ENCODE data around the gene SUN1. TPM values are rescaled to one million over a fixed set of nuclear protein-coding genes. Genes with fewer than 3 reads are reported as not detected.

The SUN1 gene
- total RNA-seq, 1 experiment from 2014 or later: 158 TPM

DNA sequence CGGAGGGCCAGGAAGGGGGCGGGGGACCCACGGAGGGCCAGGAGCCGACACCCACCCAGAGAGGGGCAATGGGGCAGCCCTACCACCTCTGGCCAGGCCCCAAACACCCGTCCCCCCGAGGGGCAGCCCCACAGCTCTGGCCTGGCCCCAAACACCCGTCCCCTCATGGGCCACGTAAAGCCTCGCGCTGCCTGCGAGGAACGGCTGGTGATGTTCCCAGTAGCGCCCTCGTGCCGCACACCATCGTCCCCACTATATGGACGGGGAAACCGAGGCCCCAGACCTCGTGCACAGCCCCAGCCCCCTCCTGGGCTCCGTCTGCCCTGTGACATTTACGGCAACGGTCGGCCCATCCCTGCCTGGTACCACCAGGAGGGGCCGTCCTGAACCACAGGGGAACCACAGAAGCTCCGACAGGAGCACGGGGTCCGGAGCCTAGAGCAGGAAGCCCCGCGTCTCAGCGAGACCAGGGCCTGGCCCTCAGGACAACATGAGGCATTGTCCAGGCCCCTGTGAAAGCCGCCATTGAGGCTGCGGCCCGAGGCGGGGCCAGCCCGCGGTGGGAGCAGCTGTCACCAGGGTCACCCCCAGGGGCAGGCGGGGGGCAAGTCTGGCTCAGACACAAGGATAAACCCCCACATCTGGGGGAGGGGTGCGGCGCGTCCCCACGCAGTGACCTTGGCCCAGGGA is 79.7 kb downstream of the SUN1 start:
- CTCF ChIA-PET: interaction anchor here (1.0 kb wide), 1 partner anchor 34 kb away, joined by 3 read pairs; no protein-coding TSS in a partner anchor
- H3K9me3 Mint-ChIP-seq: no peaks in the 10 kb centered on the region
- H3K4me3 Mint-ChIP-seq: no peak overlapping the region
- ATAC-seq (no peak), DNase-seq (ENCODE audit: low spot score) (no peak)
- POLR2A ChIA-PET: no interaction called here
- 0 out of 2 replicates have a peak, but pooled peaks cover 4% of the 10 kb centered on the region for H3K4me1 Mint-ChIP-seq
- TF ChIP-seq, protein P1, sequence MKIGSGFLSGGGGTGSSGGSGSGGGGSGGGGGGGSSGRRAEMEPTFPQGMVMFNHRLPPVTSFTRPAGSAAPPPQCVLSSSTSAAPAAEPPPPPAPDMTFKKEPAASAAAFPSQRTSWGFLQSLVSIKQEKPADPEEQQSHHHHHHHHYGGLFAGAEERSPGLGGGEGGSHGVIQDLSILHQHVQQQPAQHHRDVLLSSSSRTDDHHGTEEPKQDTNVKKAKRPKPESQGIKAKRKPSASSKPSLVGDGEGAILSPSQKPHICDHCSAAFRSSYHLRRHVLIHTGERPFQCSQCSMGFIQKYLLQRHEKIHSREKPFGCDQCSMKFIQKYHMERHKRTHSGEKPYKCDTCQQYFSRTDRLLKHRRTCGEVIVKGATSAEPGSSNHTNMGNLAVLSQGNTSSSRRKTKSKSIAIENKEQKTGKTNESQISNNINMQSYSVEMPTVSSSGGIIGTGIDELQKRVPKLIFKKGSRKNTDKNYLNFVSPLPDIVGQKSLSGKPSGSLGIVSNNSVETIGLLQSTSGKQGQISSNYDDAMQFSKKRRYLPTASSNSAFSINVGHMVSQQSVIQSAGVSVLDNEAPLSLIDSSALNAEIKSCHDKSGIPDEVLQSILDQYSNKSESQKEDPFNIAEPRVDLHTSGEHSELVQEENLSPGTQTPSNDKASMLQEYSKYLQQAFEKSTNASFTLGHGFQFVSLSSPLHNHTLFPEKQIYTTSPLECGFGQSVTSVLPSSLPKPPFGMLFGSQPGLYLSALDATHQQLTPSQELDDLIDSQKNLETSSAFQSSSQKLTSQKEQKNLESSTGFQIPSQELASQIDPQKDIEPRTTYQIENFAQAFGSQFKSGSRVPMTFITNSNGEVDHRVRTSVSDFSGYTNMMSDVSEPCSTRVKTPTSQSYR (CRISPR knock-in tag; IDR thresholded peaks at IDR 0.05): no peak
- TF ChIP-seq ESRRA (CRISPR knock-in tag; IDR thresholded peaks at IDR 0.05; ENCODE audit: borderline replicate concordance): no peak
- TF ChIP-seq GABPB1 (CRISPR knock-in tag; IDR thresholded peaks at IDR 0.05): no peak
- TF ChIP-seq OVOL2 (CRISPR knock-in tag; IDR thresholded peaks at IDR 0.05; ENCODE audit: borderline replicate concordance): no peak
- TF ChIP-seq, protein P2, sequence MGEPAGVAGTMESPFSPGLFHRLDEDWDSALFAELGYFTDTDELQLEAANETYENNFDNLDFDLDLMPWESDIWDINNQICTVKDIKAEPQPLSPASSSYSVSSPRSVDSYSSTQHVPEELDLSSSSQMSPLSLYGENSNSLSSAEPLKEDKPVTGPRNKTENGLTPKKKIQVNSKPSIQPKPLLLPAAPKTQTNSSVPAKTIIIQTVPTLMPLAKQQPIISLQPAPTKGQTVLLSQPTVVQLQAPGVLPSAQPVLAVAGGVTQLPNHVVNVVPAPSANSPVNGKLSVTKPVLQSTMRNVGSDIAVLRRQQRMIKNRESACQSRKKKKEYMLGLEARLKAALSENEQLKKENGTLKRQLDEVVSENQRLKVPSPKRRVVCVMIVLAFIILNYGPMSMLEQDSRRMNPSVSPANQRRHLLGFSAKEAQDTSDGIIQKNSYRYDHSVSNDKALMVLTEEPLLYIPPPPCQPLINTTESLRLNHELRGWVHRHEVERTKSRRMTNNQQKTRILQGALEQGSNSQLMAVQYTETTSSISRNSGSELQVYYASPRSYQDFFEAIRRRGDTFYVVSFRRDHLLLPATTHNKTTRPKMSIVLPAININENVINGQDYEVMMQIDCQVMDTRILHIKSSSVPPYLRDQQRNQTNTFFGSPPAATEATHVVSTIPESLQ (CRISPR knock-in tag; IDR thresholded peaks at IDR 0.05): no peak
- no peak for TF ChIP-seq NR3C1 (CRISPR knock-in tag; conservative IDR thresholded peaks at IDR 0.05; ENCODE audit: low read depth)
- peaks cover 3% of the 10 kb centered on the region for H3K27me3 Mint-ChIP-seq (ENCODE audit: low read depth)
- no peak overlapping the region for H3K27ac Mint-ChIP-seq
- no peaks in the 10 kb centered on the region for H3K36me3 Mint-ChIP-seq

DNA sequence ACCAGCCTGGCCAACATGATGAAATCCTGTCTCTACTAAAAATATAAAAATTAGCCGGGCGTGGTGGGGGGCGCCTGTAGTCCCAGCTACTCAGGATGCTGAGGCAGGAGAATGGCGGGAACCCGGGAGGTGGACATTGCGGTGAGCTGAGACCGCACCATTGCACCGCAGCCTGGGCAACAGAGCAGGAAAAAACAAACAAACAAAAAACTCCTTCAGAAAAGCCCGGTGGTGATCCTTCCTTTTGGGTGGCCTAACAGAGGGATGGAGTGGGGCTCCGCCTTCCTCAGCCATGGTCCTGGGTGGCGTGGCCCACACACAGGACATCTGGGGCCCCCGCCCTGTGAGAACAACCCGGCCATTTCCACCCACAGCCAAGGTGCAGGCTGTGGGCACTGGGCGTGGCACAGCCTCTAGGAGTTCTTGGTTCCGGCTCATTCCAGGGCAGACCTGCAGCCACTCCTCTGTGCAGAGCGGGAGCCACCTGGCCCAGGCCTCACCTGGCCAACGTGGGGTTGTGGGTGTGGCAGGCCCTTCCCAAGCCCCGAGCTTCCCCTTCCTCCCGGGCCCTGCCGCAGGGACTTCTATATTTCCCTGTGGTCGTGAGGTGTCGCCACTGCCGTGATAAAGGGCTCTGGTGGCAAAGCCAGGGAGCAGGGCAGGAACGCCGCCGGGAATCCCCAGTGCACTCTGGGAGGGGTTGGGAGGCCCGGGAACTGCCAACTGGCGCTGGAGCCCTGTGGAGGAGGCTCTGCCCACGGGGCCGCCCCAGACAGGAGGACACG is 81.7 kb downstream of the SUN1 start:
- no peaks in the 10 kb centered on the region for H3K9me3 Mint-ChIP-seq
- peaks cover 3% of the 10 kb centered on the region for H3K27me3 Mint-ChIP-seq (ENCODE audit: low read depth)
- H3K36me3 Mint-ChIP-seq: no peaks in the 10 kb centered on the region
- TF ChIP-seq, protein P3, sequence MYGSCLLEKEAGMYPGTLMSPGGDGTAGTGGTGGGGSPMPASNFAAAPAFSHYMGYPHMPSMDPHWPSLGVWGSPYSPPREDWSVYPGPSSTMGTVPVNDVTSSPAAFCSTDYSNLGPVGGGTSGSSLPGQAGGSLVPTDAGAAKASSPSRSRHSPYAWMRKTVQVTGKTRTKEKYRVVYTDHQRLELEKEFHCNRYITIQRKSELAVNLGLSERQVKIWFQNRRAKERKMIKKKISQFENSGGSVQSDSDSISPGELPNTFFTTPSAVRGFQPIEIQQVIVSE (CRISPR knock-in tag; IDR thresholded peaks at IDR 0.05; ENCODE audit: borderline replicate concordance): no peak
- TF ChIP-seq ZNF671 (CRISPR knock-in tag; IDR thresholded peaks at IDR 0.05): no peak
- ATAC-seq (no peak), DNase-seq (ENCODE audit: low spot score) (no peak)
- no peak overlapping the region for H3K27ac Mint-ChIP-seq
- ChIA-PET POLR2A (no interaction called here), CTCF (no interaction called here)
- H3K4me3 Mint-ChIP-seq: no peak overlapping the region
- H3K4me1 Mint-ChIP-seq: 0 out of 2 replicates have a peak, but pooled peaks cover 4% of the 10 kb centered on the region

DNA sequence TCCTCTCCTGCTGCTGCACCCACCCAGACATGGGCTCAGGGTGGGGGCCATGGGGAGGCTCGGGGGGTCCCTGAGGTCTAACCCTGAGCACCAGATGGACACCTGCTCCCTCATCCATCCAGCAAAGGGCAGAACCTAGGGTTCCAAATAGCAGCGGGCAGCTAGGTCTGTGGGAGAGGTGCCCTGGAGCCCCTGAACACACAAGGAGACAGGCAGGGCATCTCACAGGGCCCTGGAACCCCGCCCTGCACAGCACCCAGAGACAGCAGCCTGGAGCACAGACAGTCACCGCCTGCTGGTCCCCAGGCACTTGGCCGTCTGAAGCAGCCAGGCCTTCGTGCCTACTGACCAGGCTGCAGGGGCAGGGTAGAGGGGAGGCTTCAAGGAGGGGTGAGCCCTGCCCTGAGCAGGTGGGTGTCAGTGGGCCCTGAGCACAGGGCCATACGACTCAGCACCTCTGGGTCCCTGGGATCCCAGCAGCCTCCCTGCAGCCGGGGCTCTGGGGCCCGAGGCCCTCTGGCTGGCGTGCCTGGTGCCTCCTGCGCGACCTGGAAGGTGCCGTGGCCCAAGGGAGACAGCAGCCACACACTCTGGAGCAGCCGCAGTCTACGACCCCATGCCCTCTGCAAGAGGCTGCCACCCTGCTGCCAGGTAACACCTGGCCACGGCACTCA is 82.4 kb downstream of the SUN1 start:
- POLR2A ChIA-PET: no interaction called here
- Mint-ChIP-seq H3K4me1 (0 out of 2 replicates have a peak, but pooled peaks cover 4% of the 10 kb centered on the region), H3K36me3 (no peaks in the 10 kb centered on the region)

More for the DNA sequence above, 82.4 kb downstream of the SUN1 start:
- Mint-ChIP-seq H3K27me3 (ENCODE audit: low read depth) (peaks cover 3% of the 10 kb centered on the region), H3K9me3 (no peaks in the 10 kb centered on the region), H3K4me3 (no peak overlapping the region), H3K27ac (no peak overlapping the region)
- ATAC-seq (no peak), DNase-seq (ENCODE audit: low spot score) (no peak)
- CTCF ChIA-PET: no interaction called here
- no peak for TF ChIP-seq TEAD4 (CRISPR knock-in tag; IDR thresholded peaks at IDR 0.05)
